Measurements from ENCODE around the gene RAB21.
A peak's percentile ranks its signal among the peaks of the same experiment; 100 is the strongest.

RAB21 gene

GRCh38 chr12:71763677-71764379, 9.2 kb downstream of the RAB21 start:
- peaks cover 26% of the 10 kb centered on the region for H3K4me1 Mint-ChIP-seq
- peaks cover 55% of the 10 kb centered on the region for H3K36me3 Mint-ChIP-seq
- no peak overlapping the region for H3K27ac Mint-ChIP-seq
- DNase-seq: no peak
- H3K27me3 Mint-ChIP-seq: no peaks in the 10 kb centered on the region
- CTCF ChIA-PET: no interaction called here
- peaks cover 38% of the 10 kb centered on the region for H3K9me3 Mint-ChIP-seq
- H3K4me3 Mint-ChIP-seq: no peak overlapping the region

- Mint-ChIP-seq H3K9me3 (peaks cover 29% of the 10 kb centered on the region), H3K4me1 (peaks cover 25% of the 10 kb centered on the region), H3K4me3 (no peak overlapping the region), H3K27ac (no peak overlapping the region), H3K27me3 (no peaks in the 10 kb centered on the region), H3K36me3 (peaks cover 46% of the 10 kb centered on the region)
- no peak for DNase-seq
- CTCF ChIA-PET: no interaction called here
Observed at GRCh38 chr12:71764587-71765321, 10.1 kb downstream of the RAB21 start.

- Mint-ChIP-seq H3K27ac (no peak overlapping the region), H3K4me1 (peaks cover 20% of the 10 kb centered on the region)
Observed at GRCh38 chr12:71766202-71766601, 11.5 kb downstream of the RAB21 start.

GRCh38 chr12:71767183-71767582, 12.5 kb downstream of the RAB21 start:
- H3K9me3 Mint-ChIP-seq: peaks cover 17% of the 10 kb centered on the region
- H3K27ac Mint-ChIP-seq: no peak overlapping the region
- peaks cover 20% of the 10 kb centered on the region for H3K4me1 Mint-ChIP-seq
- no peak overlapping the region for H3K4me3 Mint-ChIP-seq
- no peaks in the 10 kb centered on the region for H3K27me3 Mint-ChIP-seq
- CTCF ChIA-PET: no interaction called here
- peaks cover 51% of the 10 kb centered on the region for H3K36me3 Mint-ChIP-seq
- no peak for DNase-seq

More at GRCh38 chr12:71766202-71766601, 11.5 kb downstream of the RAB21 start:
- CTCF ChIA-PET: no interaction called here
- Mint-ChIP-seq H3K36me3 (peaks cover 43% of the 10 kb centered on the region), H3K9me3 (peaks cover 17% of the 10 kb centered on the region), H3K27me3 (no peaks in the 10 kb centered on the region), H3K4me3 (no peak overlapping the region)
- DNase-seq: no peak

- H3K9me3 Mint-ChIP-seq: peaks cover 11% of the 10 kb centered on the region
- CTCF ChIA-PET: no interaction called here
- peaks cover 56% of the 10 kb centered on the region for H3K36me3 Mint-ChIP-seq
- H3K4me3 Mint-ChIP-seq: no peak overlapping the region
- H3K27ac Mint-ChIP-seq: no peak overlapping the region
- H3K4me1 Mint-ChIP-seq: peaks cover 18% of the 10 kb centered on the region
- DNase-seq: no peak
- H3K27me3 Mint-ChIP-seq: no peaks in the 10 kb centered on the region
Observed at GRCh38 chr12:71768900-71769299, 14.2 kb downstream of the RAB21 start.

GRCh38 chr12:71771069-71771468, 16.4 kb downstream of the RAB21 start:
- Mint-ChIP-seq H3K36me3 (peaks cover 49% of the 10 kb centered on the region), H3K4me3 (no peak overlapping the region), H3K27me3 (no peaks in the 10 kb centered on the region), H3K4me1 (peaks cover 8% of the 10 kb centered on the region), H3K9me3 (no peaks in the 10 kb centered on the region), H3K27ac (no peak overlapping the region)
- no peak for DNase-seq
- CTCF ChIA-PET: interaction anchor here (0.6 to 1.1 kb wide), 3 partner anchors 9 to 168 kb away, joined by 3 to 4 read pairs (median 3); partner anchors contain the start of gene TPH2

GRCh38 chr12:71772735-71773134, 18.1 kb downstream of the RAB21 start:
- H3K9me3 Mint-ChIP-seq: no peaks in the 10 kb centered on the region
- CTCF ChIA-PET: interaction anchor here (1.0 kb wide), 1 partner anchor 25 kb away, joined by 6 read pairs; no protein-coding TSS in a partner anchor
- no peaks in the 10 kb centered on the region for H3K27me3 Mint-ChIP-seq
- no peak overlapping the region for H3K27ac Mint-ChIP-seq
- H3K4me1 Mint-ChIP-seq: peaks cover 5% of the 10 kb centered on the region
- H3K4me3 Mint-ChIP-seq: no peak overlapping the region
- no peak for DNase-seq
- peaks cover 44% of the 10 kb centered on the region for H3K36me3 Mint-ChIP-seq

GRCh38 chr12:71780237-71780822, 25.7 kb downstream of the RAB21 start:
- H3K27ac Mint-ChIP-seq: no peak overlapping the region
- CTCF ChIA-PET: interaction anchor here (0.5 to 3.0 kb wide), 23 partner anchors 8 to 365 kb away, joined by 3 to 31 read pairs (median 3); partner anchors contain the start of genes RAB21, TBC1D15, THAP2 and TMEM19

GRCh38 chr12:71782017-71782416, 27.4 kb downstream of the RAB21 start:
- H3K4me3 Mint-ChIP-seq: no peak overlapping the region

More at GRCh38 chr12:71780237-71780822, 25.7 kb downstream of the RAB21 start:
- Mint-ChIP-seq H3K36me3 (peaks cover 26% of the 10 kb centered on the region), H3K4me1 (peaks cover 4% of the 10 kb centered on the region), H3K27me3 (no peaks in the 10 kb centered on the region), H3K4me3 (no peak overlapping the region), H3K9me3 (no peaks in the 10 kb centered on the region)
- DNase-seq: peak; percentile 58

GRCh38 chr12:71786829-71787228, 32.2 kb downstream of the RAB21 start:
- Mint-ChIP-seq H3K4me1 (peaks cover 11% of the 10 kb centered on the region), H3K27me3 (no peaks in the 10 kb centered on the region), H3K9me3 (no peaks in the 10 kb centered on the region), H3K36me3 (peaks cover 30% of the 10 kb centered on the region), H3K4me3 (no peak overlapping the region), H3K27ac (no peak overlapping the region)
- DNase-seq: no peak
- CTCF ChIA-PET: no interaction called here

More at GRCh38 chr12:71782017-71782416, 27.4 kb downstream of the RAB21 start:
- Mint-ChIP-seq H3K27me3 (no peaks in the 10 kb centered on the region), H3K27ac (no peak overlapping the region), H3K4me1 (peaks cover 9% of the 10 kb centered on the region), H3K36me3 (peaks cover 30% of the 10 kb centered on the region), H3K9me3 (no peaks in the 10 kb centered on the region)
- DNase-seq: no peak
- CTCF ChIA-PET: no interaction called here

- Mint-ChIP-seq H3K27ac (no peak overlapping the region), H3K9me3 (no peaks in the 10 kb centered on the region), H3K4me3 (no peak overlapping the region), H3K27me3 (no peaks in the 10 kb centered on the region), H3K36me3 (peaks cover 28% of the 10 kb centered on the region), H3K4me1 (peaks cover 11% of the 10 kb centered on the region)
- CTCF ChIA-PET: interaction anchor here (0.9 kb wide), 1 partner anchor 8 kb away, joined by 3 read pairs; no protein-coding TSS in a partner anchor
- no peak for DNase-seq
Observed at GRCh38 chr12:71787580-71787979, 32.9 kb downstream of the RAB21 start.

- Mint-ChIP-seq H3K4me1 (peaks cover 11% of the 10 kb centered on the region), H3K27ac (no peak overlapping the region), H3K4me3 (no peak overlapping the region), H3K36me3 (peaks cover 20% of the 10 kb centered on the region), H3K9me3 (no peaks in the 10 kb centered on the region), H3K27me3 (no peaks in the 10 kb centered on the region)
- CTCF ChIA-PET: no interaction called here
- DNase-seq: no peak
Observed at GRCh38 chr12:71790331-71790730, 35.7 kb downstream of the RAB21 start.

- DNase-seq: no peak
- H3K27ac Mint-ChIP-seq: no peak overlapping the region
- CTCF ChIA-PET: interaction anchor here (1.9 kb wide), 1 partner anchor 11 kb away, joined by 4 read pairs; no protein-coding TSS in a partner anchor
- H3K4me3 Mint-ChIP-seq: no peak overlapping the region
- no peaks in the 10 kb centered on the region for H3K9me3 Mint-ChIP-seq
- peaks cover 9% of the 10 kb centered on the region for H3K4me1 Mint-ChIP-seq
- peaks cover 16% of the 10 kb centered on the region for H3K36me3 Mint-ChIP-seq
- H3K27me3 Mint-ChIP-seq: no peaks in the 10 kb centered on the region
Observed at GRCh38 chr12:71791473-71792150, 36.9 kb downstream of the RAB21 start.

GRCh38 chr12:71792599-71792998, 37.9 kb downstream of the RAB21 start:
- Mint-ChIP-seq H3K4me1 (peaks cover 2% of the 10 kb centered on the region), H3K9me3 (no peaks in the 10 kb centered on the region), H3K4me3 (no peak overlapping the region), H3K27me3 (no peaks in the 10 kb centered on the region), H3K36me3 (peaks cover 9% of the 10 kb centered on the region), H3K27ac (no peak overlapping the region)
- CTCF ChIA-PET: interaction anchor here (1.9 kb wide), 1 partner anchor 12 kb away, joined by 4 read pairs; no protein-coding TSS in a partner anchor
- DNase-seq: no peak
